Coronary artery (tissue), 2 donors: ENCODE measurements around the gene CASP10.
A peak's percentile ranks its signal among the peaks of the same experiment; 100 is the strongest.
"Not testable (repeated sequence)": the region's sequence is repeated elsewhere in the genome, so short reads cannot be mapped to it uniquely, and the experiment has no call there.

Source experiments
- DNase-seq: peaks from one replicate; pipeline ENCODE4 v3.0.0-alpha.2; 2017; ENCODE audit warnings: low spot score
- H3K27ac ChIP-seq, 2 donors: fragments of 200-600 bp; sonication (generic); one replicate each; pipeline ENCODE4 v1.5.1; 2016 to 2019
- H3K4me3 ChIP-seq: fragments of 200-600 bp; sonication (generic); 2 replicates; pipeline ENCODE4 v1.5.1; 2016; ENCODE audit warnings: mild to moderate bottlenecking, moderate library complexity
- CTCF ChIP-seq: fragments of 200-600 bp; sonication (generic); IDR thresholded peaks from one replicate; pipeline ENCODE4 v1.5.1; 2019; ENCODE audit warnings: antibody characterized with exemption

Gene CASP10

GRCh38 chr2:201139836-201140604 is 42.9 kb upstream of the CASP10 start:
- Histone ChIP-seq H3K27ac (no peak overlapping the region), H3K4me3 (no peak overlapping the region)
- no peak for TF ChIP-seq CTCF
- no peak for DNase-seq

GRCh38 chr2:201144101-201145051 is 38.6 kb upstream of the CASP10 start:
- no peak for DNase-seq
- H3K4me3 ChIP-seq: no peak overlapping the region
- TF ChIP-seq CTCF: no peak
- H3K27ac ChIP-seq: no peak overlapping the region

- no peak overlapping the region for H3K4me3 ChIP-seq
- TF ChIP-seq CTCF: no peak
These were observed 34.4 kb upstream of the CASP10 start for GRCh38 chr2:201148434-201148990.

GRCh38 chr2:201149064-201149820 is 33.7 kb upstream of the CASP10 start:
- H3K27ac ChIP-seq: peak overlapping the region; percentile 2 to 35

More at GRCh38 chr2:201148434-201148990, 34.4 kb upstream of the CASP10 start:
- no peak for DNase-seq
- H3K27ac ChIP-seq: peak overlapping the region; percentile 2 to 12

GRCh38 chr2:201149821-201150165 is 33.1 kb upstream of the CASP10 start:
- not testable (repeated sequence) for H3K4me3 ChIP-seq, DNase-seq
- H3K27ac ChIP-seq: peak overlapping the region in 1 of 2 donors; percentile 35

More at GRCh38 chr2:201149064-201149820, 33.7 kb upstream of the CASP10 start:
- no peak for TF ChIP-seq CTCF
- no peak for DNase-seq
- H3K4me3 ChIP-seq: no peak overlapping the region

GRCh38 chr2:201150454-201151020 is 32.4 kb upstream of the CASP10 start:
- DNase-seq: no peak
- peak overlapping the region; percentile 3 for H3K4me3 ChIP-seq
- no peak for TF ChIP-seq CTCF
- peak overlapping the region; percentile 48 to 72 for H3K27ac ChIP-seq
